HepG2 (cell line): ENCODE measurements around the gene PIGZ. TPM values are rescaled to one million over a fixed set of nuclear protein-coding genes. Genes with fewer than 3 reads are reported as not detected.

Experiments used
- CERS6 ChIP-seq: sonication (generic); formaldehyde crosslinking; IDR thresholded peaks from 2 replicates; pipeline ENCODE4 v1.5.0; 2020; ENCODE audit warnings: missing genetic modification reagents
- DPF2 ChIP-seq: sonication (generic); formaldehyde crosslinking; IDR thresholded peaks from 2 replicates; pipeline ENCODE4 v1.4.0; 2020; ENCODE audit warnings: mild to moderate bottlenecking, low read depth, missing genetic modification reagents, borderline replicate concordance
- FOXK1 ChIP-seq: sonication (generic); formaldehyde crosslinking; IDR thresholded peaks from 2 replicates; pipeline ENCODE4 v1.4.0; 2020; ENCODE audit warnings: low read depth, missing genetic modification reagents, borderline replicate concordance
- GABPA ChIP-seq, 2 experiments: IDR thresholded peaks; 2 replicates each; pipeline ENCODE4 v1.6.1; 2011 to 2016; ENCODE audit warnings: low read depth in 2 of 2, low read length in 1 of 2, missing biosample characterization in 1 of 2, missing genetic modification characterization in 1 of 2
- GMEB1 ChIP-seq: sonication (generic); formaldehyde crosslinking; IDR thresholded peaks from 2 replicates; pipeline ENCODE4 v1.5.1; 2020; ENCODE audit warnings: missing genetic modification reagents, mild to moderate bottlenecking, borderline replicate concordance
- GPN1 ChIP-seq: sonication (generic); formaldehyde crosslinking; IDR thresholded peaks from 2 replicates; pipeline ENCODE4 v1.5.1; 2020; ENCODE audit warnings: missing genetic modification reagents, borderline replicate concordance
- HES4 ChIP-seq: sonication (generic); formaldehyde crosslinking; IDR thresholded peaks from 2 replicates; pipeline ENCODE4 v1.9.0; 2021; ENCODE audit warnings: mild to moderate bottlenecking, missing genetic modification reagents, borderline replicate concordance
- ONECUT2 ChIP-seq: sonication (generic); formaldehyde crosslinking; IDR thresholded peaks from 2 replicates; pipeline ENCODE4 v1.4.0; 2020; ENCODE audit warnings: missing genetic modification reagents
- PBX2 ChIP-seq: IDR thresholded peaks from 2 replicates; pipeline ENCODE4 v1.6.1; 2016; ENCODE audit warnings: control low read depth
- PPARG ChIP-seq: conservative IDR thresholded peaks from 2 replicates; pipeline ENCODE4 v1.6.1; 2016; ENCODE audit warnings: missing biosample characterization, missing genetic modification reagents
- SMARCE1 ChIP-seq: fragments of 450-650 bp; IDR thresholded peaks from 2 replicates; pipeline ENCODE4 v1.6.1; 2017; ENCODE audit warnings: borderline replicate concordance
- SNAI1 ChIP-seq: sonication (generic); formaldehyde crosslinking; IDR thresholded peaks from 2 replicates; pipeline ENCODE4 v1.5.0; 2020; ENCODE audit warnings: mild to moderate bottlenecking, missing genetic modification reagents, borderline replicate concordance
- TFDP1 ChIP-seq: IDR thresholded peaks from 2 replicates; pipeline ENCODE4 v1.6.1; 2016; ENCODE audit warnings: missing compliant biosample characterization, missing genetic modification reagents, borderline replicate concordance
- TOPORS ChIP-seq: sonication (generic); formaldehyde crosslinking; IDR thresholded peaks from 2 replicates; pipeline ENCODE4 v1.8.0; 2023; ENCODE audit warnings: mild to moderate bottlenecking, missing genetic modification reagents
- YEATS4 ChIP-seq: sonication (generic); formaldehyde crosslinking; IDR thresholded peaks from 2 replicates; pipeline ENCODE4 v1.4.0; 2020; ENCODE audit warnings: missing genetic modification reagents, borderline replicate concordance
- ZNF350 ChIP-seq: sonication (generic); formaldehyde crosslinking; IDR thresholded peaks from 2 replicates; pipeline ENCODE4 v1.4.0; 2020; ENCODE audit warnings: mild to moderate bottlenecking, low read depth, missing genetic modification reagents, borderline replicate concordance
- ZNF430 ChIP-seq: sonication (generic); formaldehyde crosslinking; IDR thresholded peaks from 2 replicates; pipeline ENCODE4 v1.9.0; 2021; ENCODE audit warnings: mild to moderate bottlenecking, missing genetic modification reagents
- ZNF503 ChIP-seq: sonication (generic); formaldehyde crosslinking; IDR thresholded peaks from 2 replicates; pipeline ENCODE4 v1.4.0; 2020; ENCODE audit warnings: missing genetic modification reagents
- ZNF790 ChIP-seq: sonication (generic); formaldehyde crosslinking; IDR thresholded peaks from 2 replicates; pipeline ENCODE4 v1.8.0; 2022; ENCODE audit warnings: missing genetic modification reagents, mild to moderate bottlenecking, borderline replicate concordance
- ZNF792 ChIP-seq: IDR thresholded peaks from 2 replicates; pipeline ENCODE4 v1.6.1; 2016
- polyA plus RNA-seq, 8 experiments: library from polyadenylated mRNA; depleted of rRNA in 3 of 8; stranded (reverse) in 7 of 8; unstranded in 1 of 8; fragments of >200 nt; fragmentation: Illumina TruSeq in 4 of 8; extraction: Trizol in 4 of 8; gene quantifications; 2 replicates each; pipeline versions ENCODE4 v1.2.1 to v1.2.3, GENCODE V29; 2011 to 2016; ENCODE audit warnings: low read depth in 4 of 8, missing spikeins in 1 of 8, mixed read lengths in 1 of 8; ENCODE audit not compliant: insufficient read depth in 1 of 8
- total RNA-seq, 5 experiments: library from RNA; depleted of rRNA; stranded (reverse); fragments of >200 nt; fragmentation: Illumina TruSeq; extraction: Trizol; gene quantifications; 2 replicates each; pipeline ENCODE4 v1.2.3, GENCODE V29; 2016; ENCODE audit warnings: low read depth in 1 of 5

PIGZ gene
- total and polyA plus RNA-seq, 2 of the 13 experiments (the other 11 are each of a cell fraction or from before 2014, with no cell fraction given): 4.7 to 60.5 TPM

- TF ChIP-seq GABPA (IDR thresholded peaks at IDR 0.05; ENCODE audit: low read depth, low read length): no peak
- peak; percentile 57; the same call in 1 of the 2 replicates for TF ChIP-seq GABPA (CRISPR knock-in tag; IDR thresholded peaks at IDR 0.05; ENCODE audit: low read depth)
- TF ChIP-seq ONECUT2: peak; percentile 56; the same call in 1 of the 2 replicates
- peak; percentile 45; the same call in 1 of the 2 replicates for TF ChIP-seq YEATS4 (CRISPR knock-in tag)
- peak; percentile 37; the same call in 1 of the 2 replicates for TF ChIP-seq ZNF792 (CRISPR knock-in tag)
- TF ChIP-seq ZNF503: no peak
- TF ChIP-seq DPF2 (CRISPR knock-in tag): peak; percentile 50; the same call in 1 of the 2 replicates
- no peak for TF ChIP-seq HES4 (CRISPR knock-in tag)
- peak; percentile 26; the same call in 1 of the 2 replicates for TF ChIP-seq GMEB1 (CRISPR knock-in tag)
- TF ChIP-seq CERS6 (CRISPR knock-in tag): no peak
- TF ChIP-seq SMARCE1: no peak
- TF ChIP-seq PPARG (CRISPR knock-in tag): peak; percentile 96
- no peak for TF ChIP-seq ZNF430
- peak; percentile 52; the same call in 1 of the 2 replicates for TF ChIP-seq TFDP1 (CRISPR knock-in tag)
- peak; percentile 73; the same call in 1 of the 2 replicates for TF ChIP-seq TOPORS (CRISPR knock-in tag)
- TF ChIP-seq ZNF350: peak; percentile 67
- peak; percentile 42; the same call in 1 of the 2 replicates for TF ChIP-seq FOXK1 (CRISPR knock-in tag)
- no peak for TF ChIP-seq ZNF790 (CRISPR knock-in tag)
- TF ChIP-seq PBX2 (CRISPR knock-in tag): no peak
- TF ChIP-seq SNAI1 (CRISPR knock-in tag): no peak
- TF ChIP-seq GPN1 (CRISPR knock-in tag): no peak
These were observed 6.3 kb downstream of the PIGZ start (continued) for GRCh38 chr3:196962108-196962929.
